Colonic mucosa (tissue), 4 donors: ENCODE measurements around the gene DIAPH1. TPM values are rescaled to one million over a fixed set of nuclear protein-coding genes. Genes with fewer than 3 reads are reported as not detected.

Source experiments
- DNase-seq: peaks from one replicate; pipeline ENCODE4 v3.0.0-alpha.2; 2020
- H3K27ac ChIP-seq: fragments of 200-600 bp; one replicate; pipeline ENCODE4 v1.8.0; 2021
- H3K27me3 ChIP-seq: fragments of 200-600 bp; one replicate; pipeline ENCODE4 v1.8.0; 2021
- H3K36me3 ChIP-seq: fragments of 200-600 bp; one replicate; pipeline ENCODE4 v1.8.0; 2021
- H3K4me1 ChIP-seq: fragments of 200-600 bp; one replicate; pipeline ENCODE4 v1.8.0; 2021; ENCODE audit warnings: mild to moderate bottlenecking
- H3K4me3 ChIP-seq: fragments of 200-600 bp; one replicate; pipeline ENCODE4 v1.8.0; 2021
- H3K9ac ChIP-seq, 2 donors: one replicate each; pipeline ENCODE4 v1.7.0; 2013; ENCODE audit warnings: control low read depth in 2 of 2, low read depth in 2 of 2, low read length in 2 of 2
- H3K9me3 ChIP-seq: fragments of 200-600 bp; one replicate; pipeline ENCODE4 v1.8.0; 2021
- CTCF ChIP-seq: fragments of 200-600 bp; IDR thresholded peaks from one replicate; pipeline ENCODE4 v1.8.0; 2022; ENCODE audit warnings: antibody characterized with exemption, mild to moderate bottlenecking
- intact Hi-C: fragments of 100-400 bp; cut with DNase I; formaldehyde crosslinking; loops from one replicate; pipeline ENCODE4 v1.14.1; 2022
- total RNA-seq, 2 donors: library from RNA; stranded (reverse); fragmentation: NEBNext Ultra II Directional in 1 of 2; extraction: Animal tissue kit (Norgen Biotek cat#: 25700) in 1 of 2; gene quantifications; one replicate each; pipeline ENCODE4 v1.2.1, GENCODE V29; 2021
- donor health status: healthy.
- donor health status: DM: no; HTN: no; CAD: no.
- donor health status: DM: no; HTN: no; CAD: no.

DIAPH1 gene
- total RNA-seq, 2 donors from 2014 or later: 113 to 143 TPM

GRCh38 chr5:141632650-141633049, 13.8 kb upstream of the DIAPH1 start:
- H3K27me3 ChIP-seq: no peaks in the 10 kb centered on the region
- no peaks in the 10 kb centered on the region for H3K9me3 ChIP-seq
- H3K4me1 ChIP-seq: peaks cover 10% of the 10 kb centered on the region
- no peak overlapping the region for H3K4me3 ChIP-seq
- TF ChIP-seq CTCF: no peak
- H3K9ac ChIP-seq: no peak overlapping the region
- DNase-seq: no peak
- intact Hi-C loops: no loop called here
- no peaks in the 10 kb centered on the region for H3K36me3 ChIP-seq
- H3K27ac ChIP-seq: no peak overlapping the region

- H3K9ac ChIP-seq: no peak overlapping the region
- TF ChIP-seq CTCF: no peak
- DNase-seq: no peak
- H3K27me3 ChIP-seq: no peaks in the 10 kb centered on the region
- H3K9me3 ChIP-seq: no peaks in the 10 kb centered on the region
- peaks cover 4% of the 10 kb centered on the region for H3K4me1 ChIP-seq
- no peaks in the 10 kb centered on the region for H3K36me3 ChIP-seq
- intact Hi-C loops: no loop called here
- H3K4me3 ChIP-seq: no peak overlapping the region
- H3K27ac ChIP-seq: no peak overlapping the region
These were observed 11.9 kb upstream of the DIAPH1 start for GRCh38 chr5:141630570-141631140.

GRCh38 chr5:141628175-141628788, 9.5 kb upstream of the DIAPH1 start:
- intact Hi-C loops: no loop called here
- TF ChIP-seq CTCF: no peak

GRCh38 chr5:141623611-141624010, 4.8 kb upstream of the DIAPH1 start:
- Histone ChIP-seq H3K36me3 (peaks cover 9% of the 10 kb centered on the region), H3K27me3 (no peaks in the 10 kb centered on the region), H3K9me3 (no peaks in the 10 kb centered on the region), H3K4me1 (no peaks in the 10 kb centered on the region), H3K9ac (no peak overlapping the region), H3K4me3 (no peak overlapping the region), H3K27ac (no peak overlapping the region)
- no peak for TF ChIP-seq CTCF
- intact Hi-C loops: no loop called here
- DNase-seq: no peak

More at GRCh38 chr5:141628175-141628788, 9.5 kb upstream of the DIAPH1 start:
- H3K4me1 ChIP-seq: no peaks in the 10 kb centered on the region
- DNase-seq: no peak
- H3K4me3 ChIP-seq: no peak overlapping the region
- H3K36me3 ChIP-seq: no peaks in the 10 kb centered on the region
- H3K9ac ChIP-seq: no peak overlapping the region
- no peaks in the 10 kb centered on the region for H3K9me3 ChIP-seq
- H3K27me3 ChIP-seq: no peaks in the 10 kb centered on the region
- H3K27ac ChIP-seq: no peak overlapping the region

GRCh38 chr5:141623186-141623585, 4.4 kb upstream of the DIAPH1 start:
- H3K27me3 ChIP-seq: no peaks in the 10 kb centered on the region
- DNase-seq: no peak
- no peak overlapping the region for H3K27ac ChIP-seq
- H3K36me3 ChIP-seq: peaks cover 9% of the 10 kb centered on the region
- H3K4me1 ChIP-seq: no peaks in the 10 kb centered on the region
- intact Hi-C loops: no loop called here
- no peak overlapping the region for H3K9ac ChIP-seq
- H3K4me3 ChIP-seq: no peak overlapping the region
- H3K9me3 ChIP-seq: no peaks in the 10 kb centered on the region
- TF ChIP-seq CTCF: no peak
